Sigmoid colon (tissue), 4 donors: ENCODE measurements around the gene WWTR1.

Experiments used
- EP300 ChIP-seq, 4 donors: sonication (generic); formaldehyde crosslinking; IDR thresholded peaks; one replicate each; pipeline ENCODE4 v1.6.1; 2017; ENCODE audit warnings: antibody characterized with exemption in 4 of 4
- POLR2A ChIP-seq, 2 donors: fragments of 450-650 bp; IDR thresholded peaks; one replicate each; pipeline ENCODE4 v1.6.1; 2016; ENCODE audit warnings: antibody characterized with exemption in 2 of 2, mild to moderate bottlenecking in 2 of 2, moderate library complexity in 2 of 2
- POLR2AphosphoS5 ChIP-seq, 4 donors: sonication (generic); formaldehyde crosslinking; IDR thresholded peaks; one replicate each; pipeline ENCODE4 v1.6.1; 2017; ENCODE audit warnings: antibody characterized with exemption in 4 of 4

GRCh38 chr3:149585401-149585726, 72.5 kb downstream of the WWTR1 start:
- TF ChIP-seq POLR2AphosphoS5 (IDR thresholded peaks at IDR 0.05) (no peak), POLR2A (IDR thresholded peaks at IDR 0.05) (no peak), EP300 (IDR thresholded peaks at IDR 0.05) (no peak)
